Adrenal gland (tissue), 5 donors: ENCODE results near the gene COL1A2.

Source experiments
- POLR2A ChIP-seq, 2 donors: fragments of 450-650 bp; IDR thresholded peaks; one replicate each; pipeline ENCODE4 v1.6.1; 2017; ENCODE audit warnings: antibody characterized with exemption in 2 of 2, mild to moderate bottlenecking in 2 of 2, moderate library complexity in 1 of 2
- TF ChIP-seq, protein P1 (sequence below), 6 experiments: fragments of 450-650 bp in 4 of 6; fragments of 200-600 bp in 2 of 6; sonication (generic) in 1 of 6; IDR thresholded peaks; 1 replicate in 5 of 6; 2 replicates in 1 of 6; pipeline versions ENCODE4 v1.5.1 to v1.8.0; 2016 to 2021; ENCODE audit warnings: antibody characterized with exemption in 6 of 6, mild to moderate bottlenecking in 2 of 6, moderate library complexity in 1 of 6
- donor health status: DM: no; HTN: no; CAD: no.

DNA sequence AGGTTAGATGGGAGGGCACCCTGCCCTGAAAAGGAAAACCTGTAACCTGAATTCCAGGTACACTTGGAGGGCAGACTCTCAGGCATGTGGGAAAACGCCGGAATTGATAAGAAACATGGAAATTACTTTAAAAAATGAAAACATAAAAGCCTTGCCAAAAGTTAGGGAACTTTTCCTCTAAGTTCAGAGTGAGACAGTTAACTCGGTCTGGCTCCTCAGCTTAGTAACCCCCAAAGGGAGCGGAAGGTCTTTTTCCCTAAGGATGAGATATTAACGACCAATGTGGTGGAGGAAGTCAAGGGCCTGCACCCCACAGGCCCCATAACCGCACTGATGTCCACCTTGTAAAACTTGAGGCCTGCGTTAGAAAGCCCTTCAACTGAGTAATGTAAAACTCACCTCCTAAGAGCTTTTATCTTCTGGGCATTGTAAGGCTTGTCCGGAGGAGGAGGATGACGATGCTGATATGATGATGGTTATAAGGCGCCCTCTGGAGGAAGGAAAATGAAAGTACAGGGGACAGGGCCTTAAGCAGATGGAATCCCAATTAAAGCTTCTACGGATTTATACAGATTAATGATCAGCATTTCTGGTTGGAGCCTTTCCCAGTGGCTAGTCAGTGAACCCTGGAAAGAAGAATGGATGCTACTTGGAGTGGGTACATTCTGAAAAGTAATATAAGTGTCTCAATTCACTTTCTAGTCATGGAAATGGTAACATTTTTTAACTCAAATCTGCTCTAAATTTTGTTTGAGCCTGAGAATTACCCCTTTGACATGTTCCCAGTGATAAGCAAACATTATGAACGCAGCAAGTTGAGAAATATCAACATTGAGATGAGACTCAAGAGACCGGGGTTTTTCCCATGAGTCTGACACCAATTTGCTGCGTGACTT lies 694 bp downstream of the COL1A2 start:
- TF ChIP-seq, protein P1, sequence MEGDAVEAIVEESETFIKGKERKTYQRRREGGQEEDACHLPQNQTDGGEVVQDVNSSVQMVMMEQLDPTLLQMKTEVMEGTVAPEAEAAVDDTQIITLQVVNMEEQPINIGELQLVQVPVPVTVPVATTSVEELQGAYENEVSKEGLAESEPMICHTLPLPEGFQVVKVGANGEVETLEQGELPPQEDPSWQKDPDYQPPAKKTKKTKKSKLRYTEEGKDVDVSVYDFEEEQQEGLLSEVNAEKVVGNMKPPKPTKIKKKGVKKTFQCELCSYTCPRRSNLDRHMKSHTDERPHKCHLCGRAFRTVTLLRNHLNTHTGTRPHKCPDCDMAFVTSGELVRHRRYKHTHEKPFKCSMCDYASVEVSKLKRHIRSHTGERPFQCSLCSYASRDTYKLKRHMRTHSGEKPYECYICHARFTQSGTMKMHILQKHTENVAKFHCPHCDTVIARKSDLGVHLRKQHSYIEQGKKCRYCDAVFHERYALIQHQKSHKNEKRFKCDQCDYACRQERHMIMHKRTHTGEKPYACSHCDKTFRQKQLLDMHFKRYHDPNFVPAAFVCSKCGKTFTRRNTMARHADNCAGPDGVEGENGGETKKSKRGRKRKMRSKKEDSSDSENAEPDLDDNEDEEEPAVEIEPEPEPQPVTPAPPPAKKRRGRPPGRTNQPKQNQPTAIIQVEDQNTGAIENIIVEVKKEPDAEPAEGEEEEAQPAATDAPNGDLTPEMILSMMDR (IDR thresholded peaks at IDR 0.05), result peak; percentile 64 to 96 (median 83)
- TF ChIP-seq POLR2A (IDR thresholded peaks at IDR 0.05), result no peak
